Activated naive CD8-positive, alpha-beta T cell (primary cell): Measurements from ENCODE around the gene RASD1.

Experiments
- H3K27ac Mint-ChIP-seq: one replicate; pipeline ENCODE4 v1.8.0; 2021; ENCODE audit warnings: mixed read lengths
- H3K27me3 Mint-ChIP-seq: one replicate; pipeline ENCODE4 v1.8.0; 2021; ENCODE audit warnings: mixed read lengths
- H3K36me3 Mint-ChIP-seq: one replicate; pipeline ENCODE4 v1.8.0; 2021; ENCODE audit warnings: mixed read lengths
- H3K4me1 Mint-ChIP-seq: one replicate; pipeline ENCODE4 v1.8.0; 2021; ENCODE audit warnings: low read depth, mixed read lengths
- H3K4me3 Mint-ChIP-seq: one replicate; pipeline ENCODE4 v1.8.0; 2021; ENCODE audit warnings: mild to moderate bottlenecking, mixed read lengths
- H3K9me3 Mint-ChIP-seq: one replicate; pipeline ENCODE4 v1.8.0; 2021; ENCODE audit warnings: low read depth, mixed read lengths

RASD1 gene

GRCh38 chr17:17508646-17509591 lies 12.7 kb upstream of the RASD1 start:
- Mint-ChIP-seq H3K27ac (no peak overlapping the region), H3K4me1 (no peaks in the 10 kb centered on the region), H3K27me3 (no peaks in the 10 kb centered on the region), H3K36me3 (no peaks in the 10 kb centered on the region), H3K4me3 (no peak overlapping the region), H3K9me3 (no peaks in the 10 kb centered on the region)

DNA sequence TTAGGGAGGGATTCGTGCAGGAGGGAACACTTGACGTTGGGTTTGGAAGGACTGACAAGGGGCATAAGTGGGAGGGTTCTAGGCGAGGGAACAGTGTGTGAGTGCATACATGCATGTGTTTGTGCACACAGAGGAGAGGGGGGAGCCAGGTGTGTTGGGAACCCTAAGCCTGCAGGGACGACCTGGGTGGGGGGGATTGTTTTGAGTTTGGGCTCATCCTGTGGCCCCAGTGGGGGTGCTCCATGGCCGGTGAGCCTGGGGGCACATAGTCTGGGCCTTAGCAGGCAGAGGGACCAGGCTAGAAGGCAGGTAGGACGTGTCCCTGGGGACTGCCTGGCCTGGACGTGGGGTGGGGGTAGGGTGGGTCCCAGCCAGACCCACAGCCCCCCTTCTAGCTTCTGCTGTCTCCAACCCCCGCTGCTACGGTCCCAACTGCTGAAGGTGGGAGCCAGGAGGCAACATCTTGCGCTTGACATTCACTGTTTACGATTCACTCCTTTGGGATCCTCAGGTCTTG lies 11.9 kb upstream of the RASD1 start:
- no peak overlapping the region for H3K4me3 Mint-ChIP-seq

DNA sequence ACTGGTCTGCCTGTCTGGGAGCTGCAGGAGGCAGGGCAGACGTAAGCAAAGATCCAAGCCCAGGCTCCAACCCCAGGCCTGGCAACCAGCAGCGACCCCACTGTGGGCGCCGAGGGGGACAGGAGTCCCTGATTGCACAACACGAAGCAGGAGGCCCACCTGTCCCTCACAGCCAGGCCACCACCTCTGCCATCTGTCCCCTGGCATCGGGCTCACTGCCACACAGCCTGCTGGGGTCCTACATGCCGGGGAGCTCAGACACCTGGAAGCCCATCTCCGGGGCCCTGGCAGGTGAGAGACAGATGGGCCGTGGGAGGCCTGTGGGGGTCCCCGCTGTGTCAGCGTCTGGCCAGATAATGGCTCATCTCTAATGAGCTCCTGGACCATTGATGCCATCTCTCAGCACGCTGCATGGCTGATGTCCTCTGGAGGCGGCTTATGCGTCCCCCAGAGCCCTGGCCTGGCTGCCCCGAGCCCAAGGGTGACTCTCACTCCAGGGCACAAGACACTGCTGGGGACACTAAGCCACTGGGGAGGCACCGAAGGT lies 11.3 kb upstream of the RASD1 start:
- no peaks in the 10 kb centered on the region for H3K9me3 Mint-ChIP-seq
- no peak overlapping the region for H3K4me3 Mint-ChIP-seq
- H3K36me3 Mint-ChIP-seq = no peaks in the 10 kb centered on the region
- H3K4me1 Mint-ChIP-seq = no peaks in the 10 kb centered on the region
- no peak overlapping the region for H3K27ac Mint-ChIP-seq
- no peaks in the 10 kb centered on the region for H3K27me3 Mint-ChIP-seq

More for the DNA sequence above, 11.9 kb upstream of the RASD1 start:
- Mint-ChIP-seq H3K4me1 (no peaks in the 10 kb centered on the region), H3K27me3 (no peaks in the 10 kb centered on the region), H3K9me3 (no peaks in the 10 kb centered on the region), H3K36me3 (no peaks in the 10 kb centered on the region), H3K27ac (no peak overlapping the region)

DNA sequence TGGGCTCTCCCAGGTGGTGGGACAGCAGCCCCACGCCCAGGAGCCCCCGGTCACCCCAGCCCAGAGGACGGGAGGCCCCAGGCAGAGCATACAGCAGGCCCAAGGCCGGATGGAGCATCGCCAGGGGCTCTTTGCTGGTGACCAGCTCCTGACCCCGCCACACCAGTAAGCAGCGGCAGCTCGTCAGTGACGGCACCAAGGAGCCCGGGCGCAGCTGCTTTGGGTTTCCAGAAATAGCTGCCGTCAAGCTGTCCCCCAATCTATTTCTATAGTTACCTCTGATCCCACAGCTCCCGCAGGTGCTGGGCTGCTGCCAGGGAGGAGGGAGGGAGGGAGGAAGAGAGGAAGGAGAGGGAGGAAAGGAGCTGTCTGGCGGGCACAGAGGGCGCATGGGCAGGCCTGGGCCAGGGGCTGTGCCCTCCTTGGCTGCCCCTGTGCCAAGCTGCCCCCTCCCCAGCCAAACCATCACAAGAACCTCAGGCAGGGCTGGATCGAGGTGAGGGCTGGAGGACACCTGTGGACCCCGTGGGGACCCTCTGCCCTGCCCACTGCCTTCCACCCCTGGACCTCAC lies 10.8 kb upstream of the RASD1 start:
- no peak overlapping the region for H3K4me3 Mint-ChIP-seq
- H3K27me3 Mint-ChIP-seq = no peaks in the 10 kb centered on the region
- no peaks in the 10 kb centered on the region for H3K4me1 Mint-ChIP-seq
- no peaks in the 10 kb centered on the region for H3K36me3 Mint-ChIP-seq
- H3K27ac Mint-ChIP-seq = no peak overlapping the region
- no peaks in the 10 kb centered on the region for H3K9me3 Mint-ChIP-seq

- no peaks in the 10 kb centered on the region for H3K9me3 Mint-ChIP-seq
- no peaks in the 10 kb centered on the region for H3K27me3 Mint-ChIP-seq
- no peaks in the 10 kb centered on the region for H3K4me1 Mint-ChIP-seq
- H3K36me3 Mint-ChIP-seq = no peaks in the 10 kb centered on the region
- no peak overlapping the region for H3K4me3 Mint-ChIP-seq
- no peak overlapping the region for H3K27ac Mint-ChIP-seq
Observed at GRCh38 chr17:17506181-17506741, 10.1 kb upstream of the RASD1 start.

DNA sequence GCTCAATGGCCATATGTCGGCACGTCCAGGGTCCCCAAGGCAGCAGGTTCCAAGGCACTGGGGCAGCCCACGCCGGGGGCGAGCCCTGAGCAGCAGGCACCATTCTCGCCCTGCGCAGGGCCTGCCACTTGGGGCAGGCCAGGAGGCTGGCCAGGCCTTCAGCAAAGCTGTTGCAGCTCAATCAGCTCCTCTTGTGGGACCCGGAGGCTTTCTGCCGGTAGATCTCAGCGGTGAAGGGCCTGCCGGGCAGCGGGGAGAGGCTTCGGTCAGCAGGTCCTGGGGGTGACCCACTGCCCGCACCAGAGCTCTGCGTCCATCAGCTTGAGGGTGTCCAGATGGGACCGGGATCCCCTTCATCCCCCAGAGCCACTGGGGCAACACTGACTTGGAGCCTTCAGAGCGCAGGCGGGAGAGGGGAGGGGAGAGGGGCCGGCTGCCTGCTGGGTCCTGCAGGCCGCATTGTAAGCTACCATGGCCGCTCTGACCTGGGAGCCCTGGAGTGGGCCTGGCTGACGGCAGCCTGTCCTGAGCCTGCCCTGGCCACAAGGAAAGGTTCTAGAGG lies 9.5 kb upstream of the RASD1 start:
- no peaks in the 10 kb centered on the region for H3K9me3 Mint-ChIP-seq
- H3K4me3 Mint-ChIP-seq = no peak overlapping the region
- no peaks in the 10 kb centered on the region for H3K36me3 Mint-ChIP-seq
- no peak overlapping the region for H3K27ac Mint-ChIP-seq
- H3K4me1 Mint-ChIP-seq = no peaks in the 10 kb centered on the region
- H3K27me3 Mint-ChIP-seq = peaks cover 1% of the 10 kb centered on the region

DNA sequence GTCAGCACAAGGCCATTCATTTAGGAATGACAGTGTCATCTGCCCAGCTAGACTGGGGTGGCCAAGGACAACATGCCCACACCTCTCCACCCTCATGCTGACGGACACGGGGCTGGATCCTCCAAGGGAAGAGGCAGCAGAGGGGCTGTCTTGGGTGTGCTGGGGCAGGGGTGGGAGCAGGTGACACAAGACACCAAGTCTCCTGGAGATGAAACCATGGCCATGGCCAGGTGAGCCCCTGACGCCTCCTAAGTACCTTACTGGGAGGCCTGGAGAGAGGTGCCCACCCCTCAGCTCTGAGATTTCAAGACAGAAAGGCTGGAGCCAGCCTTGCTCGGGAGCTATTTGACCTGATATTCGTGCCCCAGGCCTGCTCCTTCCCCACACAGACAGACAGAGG lies 9.0 kb upstream of the RASD1 start:
- H3K27ac Mint-ChIP-seq = no peak overlapping the region
- H3K4me3 Mint-ChIP-seq = no peak overlapping the region
- no peaks in the 10 kb centered on the region for H3K36me3 Mint-ChIP-seq
- H3K4me1 Mint-ChIP-seq = no peaks in the 10 kb centered on the region
- no peaks in the 10 kb centered on the region for H3K9me3 Mint-ChIP-seq
- H3K27me3 Mint-ChIP-seq = peaks cover 1% of the 10 kb centered on the region

- Mint-ChIP-seq H3K4me3 (no peak overlapping the region), H3K9me3 (no peaks in the 10 kb centered on the region), H3K4me1 (no peaks in the 10 kb centered on the region), H3K27me3 (peaks cover 1% of the 10 kb centered on the region), H3K27ac (no peak overlapping the region), H3K36me3 (no peaks in the 10 kb centered on the region)
Observed at GRCh38 chr17:17504341-17505140, 8.3 kb upstream of the RASD1 start.

DNA sequence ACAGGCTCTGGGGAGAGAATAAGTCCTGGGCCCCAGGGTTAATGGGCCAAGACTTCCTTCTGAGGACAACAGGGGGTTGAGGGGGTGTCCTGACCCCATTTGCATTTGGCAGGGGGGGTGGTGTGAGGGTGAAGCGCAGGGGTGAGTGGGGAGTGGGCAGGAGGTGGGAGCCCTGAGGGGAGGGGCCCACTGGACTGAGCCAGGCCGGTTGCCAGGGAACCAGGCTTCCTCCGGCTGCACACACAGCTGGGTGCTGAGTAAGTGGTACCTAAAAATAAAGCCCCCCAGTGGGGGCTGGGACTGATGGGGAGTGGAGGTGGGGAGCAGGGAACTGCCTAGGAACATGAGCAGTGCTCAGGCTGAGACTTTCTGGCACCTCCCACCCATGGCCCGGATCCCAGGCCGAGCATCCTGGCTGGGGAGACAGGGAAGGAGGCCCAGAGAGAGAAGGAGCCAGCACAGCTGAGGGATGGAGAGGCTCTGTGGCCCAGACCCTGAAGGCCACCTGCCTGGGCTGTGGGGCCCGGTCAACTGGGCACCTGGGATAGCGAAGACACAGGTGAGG lies 7.5 kb upstream of the RASD1 start:
- Mint-ChIP-seq H3K36me3 (no peaks in the 10 kb centered on the region), H3K4me3 (no peak overlapping the region), H3K27me3 (peaks cover 1% of the 10 kb centered on the region), H3K9me3 (no peaks in the 10 kb centered on the region), H3K4me1 (no peaks in the 10 kb centered on the region), H3K27ac (no peak overlapping the region)

- H3K4me1 Mint-ChIP-seq = no peaks in the 10 kb centered on the region
- peak overlapping the region; percentile 11 for H3K27ac Mint-ChIP-seq
- no peak overlapping the region for H3K4me3 Mint-ChIP-seq
- H3K9me3 Mint-ChIP-seq = no peaks in the 10 kb centered on the region
- H3K36me3 Mint-ChIP-seq = no peaks in the 10 kb centered on the region
- H3K27me3 Mint-ChIP-seq = peaks cover 1% of the 10 kb centered on the region
Observed at GRCh38 chr17:17502741-17503565, 6.8 kb upstream of the RASD1 start.

GRCh38 chr17:17500999-17501605 lies 4.9 kb upstream of the RASD1 start:
- H3K9me3 Mint-ChIP-seq = no peaks in the 10 kb centered on the region

DNA sequence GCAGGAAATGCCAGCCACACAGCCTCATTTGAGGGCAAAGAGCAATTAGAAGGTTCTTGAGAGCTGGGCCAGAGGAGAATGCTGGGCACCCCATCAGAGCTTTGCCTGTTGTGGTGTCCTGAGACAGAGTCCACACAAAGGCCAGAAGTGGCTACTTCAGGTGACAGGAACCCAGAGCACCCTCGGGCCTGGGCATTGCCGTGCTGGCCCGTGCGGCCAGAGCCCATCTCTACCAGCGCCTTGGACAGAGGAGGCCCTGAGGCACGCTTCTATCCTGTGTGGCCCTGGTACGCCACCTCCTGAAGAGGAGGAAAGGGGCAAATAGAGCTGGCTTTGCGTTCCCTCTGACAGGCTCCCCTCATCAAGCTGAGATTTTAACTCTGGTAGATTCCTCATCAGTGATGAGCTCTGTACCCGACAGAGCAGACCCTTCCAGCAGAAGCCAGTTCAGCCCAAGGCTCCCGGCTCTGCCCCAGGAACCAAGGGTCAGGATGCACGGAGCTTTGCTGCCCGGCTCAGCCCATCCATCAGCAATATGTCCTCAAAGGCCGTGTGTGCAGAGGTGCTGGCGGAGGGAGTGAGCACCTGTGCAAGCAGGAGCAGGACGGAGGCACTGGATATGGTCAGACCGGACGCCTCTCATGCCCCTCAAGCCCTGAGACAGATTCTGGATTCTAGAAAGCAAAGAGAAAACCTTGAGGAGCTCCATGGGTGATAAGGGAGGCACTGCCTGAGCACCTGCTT lies 3.4 kb upstream of the RASD1 start:
- no peaks in the 10 kb centered on the region for H3K36me3 Mint-ChIP-seq
- H3K4me1 Mint-ChIP-seq = peaks cover 14% of the 10 kb centered on the region
- H3K27me3 Mint-ChIP-seq = peaks cover 3% of the 10 kb centered on the region
- H3K27ac Mint-ChIP-seq = no peak overlapping the region
- H3K9me3 Mint-ChIP-seq = no peaks in the 10 kb centered on the region
- H3K4me3 Mint-ChIP-seq = no peak overlapping the region

More at GRCh38 chr17:17500999-17501605, 4.9 kb upstream of the RASD1 start:
- H3K27ac Mint-ChIP-seq = no peak overlapping the region
- H3K36me3 Mint-ChIP-seq = no peaks in the 10 kb centered on the region
- peaks cover 3% of the 10 kb centered on the region for H3K4me1 Mint-ChIP-seq
- H3K27me3 Mint-ChIP-seq = peaks cover 1% of the 10 kb centered on the region
- no peak overlapping the region for H3K4me3 Mint-ChIP-seq
